Measurements from ENCODE around the gene FLVCR1. TPM values are rescaled to one million over a fixed set of nuclear protein-coding genes. Genes with fewer than 3 reads are reported as not detected.

FLVCR1 gene
- total RNA-seq = 1 to 10 TPM; 3.8 to 5.5 (median 4.9) TPM

GRCh38 chr1:212857992-212858460 is at the start of gene FLVCR1:
FLVCR1 (plus strand) TSS chr1:212858275; CDS start chr1:212858453, 178 bp downstream.
- TF ChIP-seq CTCF (IDR thresholded peaks at IDR 0.05; ENCODE audit: low read depth) = no peak

- TF ChIP-seq CTCF (IDR thresholded peaks at IDR 0.05; ENCODE audit: low read depth) = no peak
These were observed 43.3 kb upstream of the FLVCR1 start for GRCh38 chr1:212814537-212815334.

GRCh38 chr1:212816567-212817278 is 41.4 kb upstream of the FLVCR1 start:
- no peak for TF ChIP-seq CTCF (IDR thresholded peaks at IDR 0.05; ENCODE audit: low read depth)

DNA sequence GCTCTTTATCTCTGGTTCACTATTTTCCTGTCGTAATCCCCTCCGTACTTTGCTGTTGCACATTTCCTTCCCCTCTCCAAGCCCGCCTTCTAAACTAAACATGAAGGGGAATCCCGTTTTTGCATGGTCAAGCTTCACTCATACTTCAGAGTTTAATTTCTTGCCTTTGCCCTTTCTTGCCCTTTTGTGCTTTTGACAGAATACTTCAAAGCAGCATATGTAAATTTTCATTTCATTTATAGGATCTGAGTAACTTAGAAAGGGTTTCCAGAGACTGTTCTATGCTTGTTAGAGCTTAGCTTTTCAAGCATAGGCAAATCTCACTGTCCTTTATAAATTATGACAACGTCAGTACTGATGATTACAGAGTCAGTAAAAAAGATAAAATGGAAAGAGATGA is 38.3 kb upstream of the FLVCR1 start:
- TF ChIP-seq CTCF (IDR thresholded peaks at IDR 0.05; ENCODE audit: low read depth) = no peak

DNA sequence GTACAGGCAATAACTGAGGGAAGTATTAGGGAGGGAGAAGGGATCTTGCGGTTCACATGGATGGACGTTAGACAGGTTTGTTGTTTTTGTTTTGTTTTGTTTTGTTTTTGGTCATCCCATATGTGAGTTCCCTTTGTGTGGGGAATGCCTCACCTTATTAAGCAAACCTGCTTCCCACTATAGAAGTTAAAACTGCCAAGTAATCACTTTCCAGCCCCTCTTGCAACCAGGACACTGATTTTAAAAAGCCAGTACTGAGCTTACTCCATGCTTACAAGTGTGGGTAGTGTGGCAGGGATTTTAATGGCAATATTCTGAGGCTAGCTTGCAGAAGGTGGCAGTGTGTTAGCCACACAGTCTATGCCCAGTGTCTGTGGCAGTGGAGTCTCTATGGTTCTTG is 37.1 kb upstream of the FLVCR1 start:
- no peak for TF ChIP-seq CTCF (IDR thresholded peaks at IDR 0.05; ENCODE audit: low read depth)

DNA sequence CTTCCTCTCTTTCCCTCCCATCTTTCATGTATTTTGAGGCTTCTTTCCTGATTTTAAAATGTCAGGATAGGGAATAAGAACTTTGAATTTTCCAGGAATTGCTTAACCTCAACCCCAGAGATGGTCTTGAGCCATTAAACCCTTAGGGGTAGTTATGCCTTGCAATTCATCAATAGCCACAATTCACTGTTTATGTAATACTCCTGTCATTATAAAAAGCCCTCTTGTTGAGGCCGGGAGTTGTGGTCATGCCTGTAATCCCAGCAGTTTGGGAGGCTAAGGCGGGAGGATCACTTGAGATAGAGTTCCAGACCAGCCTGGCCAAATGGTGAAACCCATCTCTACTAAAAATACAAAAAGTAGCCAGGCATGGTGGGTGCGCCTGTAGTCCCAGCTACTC is 35.1 kb upstream of the FLVCR1 start:
- no peak for TF ChIP-seq CTCF (IDR thresholded peaks at IDR 0.05; ENCODE audit: low read depth)

- TF ChIP-seq CTCF (IDR thresholded peaks at IDR 0.05; ENCODE audit: low read depth) = no peak
These were observed 33.9 kb upstream of the FLVCR1 start for GRCh38 chr1:212824201-212824600.

All from subcutaneous adipose tissue (tissue), 4 donors.